ENCODE results near the gene LAMA2. TPM values are rescaled to one million over a fixed set of nuclear protein-coding genes. Genes with fewer than 3 reads are reported as not detected.
A peak's percentile ranks its signal among the peaks of the same experiment; 100 is the strongest.

The LAMA2 gene
- polyA plus RNA-seq (ENCODE audit: insufficient read length in 3 of 3): 10 to 100 TPM; 31.7 to 48.2 (median 36.7) TPM

DNA sequence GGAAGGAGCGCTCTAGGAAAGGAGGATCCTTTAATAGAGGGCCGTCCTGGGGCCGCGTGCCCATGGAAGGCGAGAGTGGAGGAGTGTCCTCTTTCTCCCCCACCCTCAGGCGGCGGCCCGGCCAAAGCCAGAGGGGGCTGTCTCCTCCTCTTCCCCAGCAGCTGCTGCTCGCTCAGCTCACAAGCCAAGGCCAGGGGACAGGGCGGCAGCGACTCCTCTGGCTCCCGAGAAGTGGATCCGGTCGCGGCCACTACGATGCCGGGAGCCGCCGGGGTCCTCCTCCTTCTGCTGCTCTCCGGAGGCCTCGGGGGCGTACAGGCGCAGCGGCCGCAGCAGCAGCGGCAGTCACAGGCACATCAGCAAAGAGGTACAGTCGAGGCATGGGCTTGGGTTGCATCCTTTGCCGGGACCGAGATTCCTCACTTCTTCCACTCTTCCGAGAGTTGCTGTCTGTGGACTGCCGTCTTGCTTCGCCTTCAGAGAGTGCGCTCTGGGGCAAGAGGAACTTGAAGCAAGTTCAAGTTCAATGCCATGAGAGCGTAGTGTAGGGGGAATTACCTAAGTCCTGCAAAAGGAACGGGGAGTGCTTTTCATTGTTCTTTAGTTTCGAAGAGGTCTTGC, at the start of gene LAMA2:
LAMA2 (plus strand) TSS at position 148 of the 621 bp plus-strand sequence; CDS start at position 256, 108 bp downstream.
- DNase-seq (ENCODE audit: low read depth in 3 of 3, low spot score in 2 of 3): peak; percentile 51 to 61 (median 56)

DNA sequence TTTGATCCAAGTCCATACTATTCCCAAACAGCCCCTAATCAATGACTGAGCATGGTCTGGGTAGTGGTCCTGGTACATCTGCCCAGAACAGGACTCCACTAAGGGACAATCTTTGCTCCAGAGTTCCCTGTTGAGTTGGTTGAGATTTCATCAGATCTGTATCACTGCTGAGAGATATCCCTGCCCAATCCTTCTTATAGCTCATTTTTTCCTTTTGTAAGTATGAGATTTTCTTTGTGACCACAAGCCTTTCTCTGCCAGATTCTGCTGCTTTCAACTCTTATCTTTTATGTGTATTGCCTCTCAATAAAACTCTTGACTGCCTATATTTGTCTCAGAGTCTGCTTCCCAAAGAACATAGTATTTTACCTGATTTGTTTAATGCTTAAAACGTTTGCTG, 46.2 kb upstream of the LAMA2 start:
- DNase-seq (ENCODE audit: low read depth in 3 of 3, low spot score in 2 of 3): no peak

GRCh38 chr6:128841518-128841917, 41.4 kb upstream of the LAMA2 start:
- DNase-seq (ENCODE audit: low read depth in 3 of 3, low spot score in 2 of 3): no peak

DNA sequence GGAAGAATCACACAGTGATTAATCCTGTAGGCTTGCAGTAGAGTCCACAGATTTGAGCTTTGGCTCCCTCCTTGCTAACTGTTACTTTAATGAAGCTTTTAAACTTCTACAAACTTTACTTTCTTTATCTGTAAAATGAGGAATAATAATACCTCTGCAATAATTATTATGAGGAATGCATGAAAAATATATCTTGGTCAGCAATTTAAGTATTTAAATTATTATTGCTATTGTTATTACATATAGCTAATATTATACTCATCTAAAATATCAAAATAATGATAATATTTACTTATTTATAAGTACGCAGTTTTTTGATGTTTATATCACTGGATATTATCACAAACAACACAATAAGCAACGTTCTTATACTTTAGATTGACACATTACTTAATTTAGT, 38.3 kb upstream of the LAMA2 start:
- DNase-seq (ENCODE audit: low read depth in 3 of 3, low spot score in 2 of 3): no peak

- DNase-seq (ENCODE audit: low read depth in 3 of 3, low spot score in 2 of 3): no peak
Observed at GRCh38 chr6:128847431-128848210, 35.3 kb upstream of the LAMA2 start.

- DNase-seq (ENCODE audit: low read depth in 3 of 3, low spot score in 2 of 3): no peak
Observed at GRCh38 chr6:128848212-128848935, 34.6 kb upstream of the LAMA2 start.

GRCh38 chr6:128855581-128856085, 27.3 kb upstream of the LAMA2 start:
- DNase-seq (ENCODE audit: low read depth in 3 of 3, low spot score in 2 of 3): no peak

GRCh38 chr6:128857806-128858205, 25.1 kb upstream of the LAMA2 start:
- no peak for DNase-seq (ENCODE audit: low read depth in 3 of 3, low spot score in 2 of 3)

GRCh38 chr6:128860782-128861181, 22.2 kb upstream of the LAMA2 start:
- no peak for DNase-seq (ENCODE audit: low read depth in 3 of 3, low spot score in 2 of 3)

DNA sequence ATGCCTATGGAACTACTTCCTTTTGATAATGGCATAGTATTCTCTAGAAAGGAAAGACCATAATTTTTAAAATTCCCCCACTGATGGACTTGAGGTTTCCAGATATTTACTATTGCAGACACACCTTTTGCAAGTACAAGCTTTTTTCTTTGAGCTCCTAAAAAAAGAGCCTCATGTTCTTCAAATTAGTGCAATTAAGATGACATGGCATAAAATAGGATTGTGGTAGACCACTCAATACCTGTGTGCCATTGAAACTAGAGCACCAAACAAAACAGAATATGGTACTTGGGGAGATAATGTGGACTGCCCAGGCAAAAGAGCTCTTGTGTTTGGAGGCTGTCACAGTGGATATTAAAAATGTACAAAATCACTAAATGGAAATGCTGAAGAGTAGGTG, 19.0 kb upstream of the LAMA2 start:
- DNase-seq (ENCODE audit: low read depth in 3 of 3, low spot score in 2 of 3): no peak

GRCh38 chr6:128870746-128871145, 12.2 kb upstream of the LAMA2 start:
- no peak for DNase-seq (ENCODE audit: low read depth in 3 of 3, low spot score in 2 of 3)

DNA sequence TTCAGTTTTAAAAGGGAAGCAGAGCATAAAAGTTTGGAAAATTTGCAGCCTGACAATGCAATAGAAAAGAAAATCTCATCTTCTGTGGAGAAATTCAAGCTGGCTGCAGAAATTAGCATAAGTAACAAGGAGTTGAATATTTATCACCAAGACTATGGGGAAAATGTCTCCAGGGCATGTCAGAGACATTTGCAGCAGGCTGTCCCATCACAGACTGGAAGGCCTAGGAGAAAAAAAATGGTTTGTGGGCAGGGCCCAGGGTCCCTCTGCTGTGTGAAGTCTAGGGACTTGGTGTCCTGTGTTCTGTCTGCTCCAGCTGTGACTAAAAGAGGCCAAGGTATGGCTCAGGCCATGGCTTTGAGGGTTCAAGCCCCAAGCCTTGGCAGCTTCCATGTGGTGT, 8.1 kb upstream of the LAMA2 start:
- no peak for DNase-seq (ENCODE audit: low read depth in 3 of 3, low spot score in 2 of 3)

GRCh38 chr6:128882560-128882959, 378 bp upstream of the LAMA2 start:
- no peak for DNase-seq (ENCODE audit: low read depth in 3 of 3, low spot score in 2 of 3)

- no peak for DNase-seq (ENCODE audit: low read depth in 3 of 3, low spot score in 2 of 3)
Observed at GRCh38 chr6:128883906-128884305, 968 bp downstream of the LAMA2 start.

DNA sequence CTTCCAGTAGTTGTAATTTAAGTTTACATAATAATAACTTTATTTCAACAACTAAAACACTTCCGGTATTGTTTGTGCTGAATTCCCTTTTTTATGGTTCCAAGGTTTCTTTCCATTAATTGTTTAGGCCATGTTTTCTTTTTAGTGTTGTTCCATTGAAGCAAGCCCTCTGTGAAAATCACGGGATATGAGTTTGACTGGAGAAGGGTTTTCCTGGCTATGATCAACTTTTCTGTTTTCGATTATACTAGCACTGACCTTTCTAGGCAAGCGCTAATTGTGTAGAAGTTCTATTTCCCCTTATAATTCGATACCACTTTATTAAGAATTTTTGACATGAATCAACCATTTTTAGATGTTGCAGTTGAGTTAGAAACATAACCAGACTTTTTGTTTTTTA, 2.4 kb downstream of the LAMA2 start:
- DNase-seq (ENCODE audit: low read depth in 3 of 3, low spot score in 2 of 3): no peak

GRCh38 chr6:128886706-128887105, 3.8 kb downstream of the LAMA2 start:
- DNase-seq (ENCODE audit: low read depth in 3 of 3, low spot score in 2 of 3): no peak

DNA sequence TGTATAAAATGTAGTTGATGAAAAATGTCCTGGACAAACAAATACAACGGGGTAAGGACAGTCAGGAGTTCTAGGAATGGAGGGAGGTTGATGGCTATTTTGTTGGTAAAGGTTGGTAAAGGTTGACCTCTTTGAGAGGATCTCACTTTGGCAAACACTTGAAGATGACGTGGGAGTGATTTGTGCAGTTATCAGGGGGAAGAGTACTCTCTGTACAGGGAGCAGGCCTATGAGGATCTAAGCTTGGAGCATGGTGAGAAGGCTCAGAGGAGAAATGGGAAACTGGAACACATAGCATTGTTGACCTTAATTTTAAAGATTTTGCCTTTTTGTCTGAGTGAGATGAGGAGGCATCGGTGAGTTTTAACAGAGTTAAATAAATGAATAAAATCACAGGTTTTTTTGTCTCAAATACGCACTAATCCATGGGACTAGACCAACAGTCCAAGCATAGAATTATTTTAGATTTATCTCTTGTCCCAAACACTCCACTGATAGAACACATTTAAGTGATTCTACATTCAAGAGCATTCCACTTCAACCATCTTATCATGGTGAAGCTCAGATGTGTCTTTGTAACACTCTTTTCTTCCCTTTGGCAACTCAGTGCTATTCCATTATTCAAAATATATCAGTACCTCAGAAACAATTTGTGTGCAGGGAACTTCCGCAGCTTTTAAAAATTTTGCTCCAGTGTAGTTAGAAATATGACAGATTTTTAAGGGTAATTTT, 5.7 kb downstream of the LAMA2 start:
- DNase-seq (ENCODE audit: low read depth in 3 of 3, low spot score in 2 of 3): no peak

DNA sequence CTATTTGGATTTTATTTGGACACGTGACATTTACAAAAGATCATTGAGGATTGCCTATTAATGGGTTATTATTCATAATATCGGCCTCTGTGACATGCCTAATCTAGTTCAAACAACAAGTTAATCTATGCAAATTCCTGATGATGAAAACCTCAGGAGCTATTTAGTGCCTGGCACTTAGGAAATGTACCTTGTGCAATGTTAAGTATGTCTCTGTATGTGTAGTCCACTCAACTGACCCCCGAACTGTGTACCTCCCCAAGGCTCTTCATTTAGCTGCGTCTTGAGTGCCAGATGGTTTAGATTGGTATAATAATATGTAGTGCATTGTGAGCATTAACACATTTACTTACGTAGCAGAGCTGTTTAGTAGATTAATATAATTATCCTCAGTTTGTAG, 6.9 kb downstream of the LAMA2 start:
- DNase-seq (ENCODE audit: low read depth in 3 of 3, low spot score in 2 of 3): no peak

- no peak for DNase-seq (ENCODE audit: low read depth in 3 of 3, low spot score in 2 of 3)
Observed at GRCh38 chr6:128892079-128892478, 9.1 kb downstream of the LAMA2 start.

DNA sequence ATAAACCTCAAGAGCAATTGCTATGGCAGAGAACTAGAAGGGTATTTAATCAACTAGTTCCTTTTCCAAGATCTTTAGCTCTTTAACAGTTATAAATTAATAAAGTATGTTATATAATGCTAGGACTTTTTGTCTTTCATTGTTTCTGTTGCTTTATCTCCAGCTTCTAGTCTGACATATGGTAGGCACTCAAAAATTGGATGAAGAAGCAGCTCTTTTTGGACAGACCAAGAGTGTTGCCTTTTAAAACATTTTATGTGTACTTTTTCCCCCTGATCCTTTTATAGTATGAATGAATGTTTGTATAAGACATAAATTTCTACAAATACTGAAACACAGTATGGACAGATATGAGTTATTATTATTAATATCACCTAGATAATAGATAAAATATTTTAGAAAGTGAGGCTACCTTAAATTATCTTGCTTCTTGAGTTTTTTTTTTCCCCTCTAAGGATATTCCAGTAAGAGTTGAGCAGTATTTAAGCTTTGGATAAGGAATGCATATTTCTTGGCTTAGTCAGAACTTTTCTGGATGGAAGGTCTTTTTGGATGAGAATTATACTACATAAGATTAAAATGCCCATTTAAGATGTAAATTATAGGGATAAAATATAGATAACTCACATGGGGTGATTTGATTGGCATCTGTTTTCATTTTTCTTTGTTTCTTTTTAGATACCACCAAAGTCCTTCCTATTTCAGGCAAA, 16.6 kb downstream of the LAMA2 start:
- DNase-seq (ENCODE audit: low read depth in 3 of 3, low spot score in 2 of 3): no peak
